ENCODE results near the gene MROH9.
A peak's percentile ranks its signal among the peaks of the same experiment; 100 is the strongest.
"Not testable (repeated sequence)": the region's sequence is repeated elsewhere in the genome, so short reads cannot be mapped to it uniquely, and the experiment has no call there.

MROH9 gene, protein sequence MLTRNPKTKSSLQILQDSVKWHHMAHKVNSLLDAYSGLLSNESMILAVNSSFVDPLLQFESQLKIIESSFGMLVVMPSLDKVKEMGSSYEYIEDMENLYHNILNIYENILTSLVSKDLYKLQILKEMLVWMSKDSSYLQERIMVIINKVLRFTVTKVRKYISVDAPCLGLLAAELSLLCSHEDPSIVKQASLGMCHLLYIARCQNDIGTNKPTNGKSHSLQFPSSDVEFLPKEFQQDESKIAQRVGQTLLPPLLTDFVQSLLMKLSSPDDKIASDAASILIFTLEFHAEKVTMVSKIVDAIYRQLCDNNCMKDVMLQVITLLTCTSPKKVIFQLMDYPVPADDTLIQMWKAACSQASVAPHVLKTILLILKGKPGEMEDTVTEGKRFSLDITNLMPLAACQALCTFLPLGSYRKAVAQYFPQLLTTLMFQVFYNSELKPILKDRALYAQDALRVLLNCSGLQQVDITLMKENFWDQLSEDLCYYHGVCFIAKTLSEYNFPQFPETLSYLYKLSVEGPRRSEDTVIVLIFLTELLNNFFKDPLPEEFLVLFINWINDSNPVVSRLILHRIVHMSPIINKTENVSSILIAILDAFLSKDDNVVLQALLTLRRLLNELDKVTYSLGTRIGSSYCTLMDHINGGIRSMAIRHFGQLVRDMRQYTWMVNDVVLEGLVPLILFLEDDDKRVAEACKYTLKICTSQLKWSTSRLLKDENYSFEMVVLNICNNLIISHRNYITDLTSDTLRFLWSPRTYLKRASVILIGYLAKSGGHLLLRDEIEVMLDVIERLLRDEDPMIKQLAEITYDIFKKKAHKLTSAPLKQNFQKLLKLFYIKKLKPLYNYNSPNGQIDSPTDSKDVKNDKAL

DNA sequence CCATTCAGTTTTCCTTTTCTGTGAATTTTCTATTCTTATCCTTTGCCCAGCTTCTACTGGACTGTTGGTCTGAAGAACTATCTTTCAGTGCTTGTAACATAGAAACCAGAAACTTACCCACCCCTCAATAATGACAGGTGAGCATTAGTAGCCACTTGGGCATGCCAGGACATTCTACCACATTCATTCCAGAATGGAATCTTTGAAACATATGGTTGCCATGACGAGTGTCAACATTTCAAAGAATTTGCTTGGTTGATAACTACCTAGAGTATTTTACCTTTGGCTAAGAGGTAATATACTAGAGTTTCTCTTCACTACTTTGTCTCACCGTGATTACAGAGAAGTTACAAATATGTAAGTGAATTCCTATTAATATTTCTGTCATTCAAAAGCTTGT lies at the start of gene MROH9:
Gene MROH9, plus strand, starts transcription at position 304 of the 400 bp plus-strand sequence. CDS start 10,023 bp downstream, outside the sequence.
- DNase-seq = no peak

DNA sequence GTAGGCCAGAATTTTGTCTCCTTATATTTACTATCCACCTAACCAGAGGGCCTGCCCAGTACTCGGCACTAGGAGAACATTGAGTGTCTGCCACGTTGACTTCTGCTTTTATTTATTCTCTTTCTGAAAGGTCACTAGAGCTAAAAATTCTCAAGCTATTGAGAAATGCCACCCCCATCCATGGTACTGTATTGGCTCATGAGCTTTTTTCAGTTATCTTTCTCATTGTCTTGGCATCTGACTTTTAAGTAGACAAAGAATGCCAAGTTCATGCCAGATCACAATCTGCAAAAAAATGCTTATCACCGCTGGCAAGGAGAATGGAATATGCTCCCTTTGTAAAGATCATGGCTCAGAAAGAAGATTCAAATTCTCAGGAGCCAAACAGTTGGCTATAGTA lies 49.8 kb upstream of the MROH9 start:
- no peak for DNase-seq

DNA sequence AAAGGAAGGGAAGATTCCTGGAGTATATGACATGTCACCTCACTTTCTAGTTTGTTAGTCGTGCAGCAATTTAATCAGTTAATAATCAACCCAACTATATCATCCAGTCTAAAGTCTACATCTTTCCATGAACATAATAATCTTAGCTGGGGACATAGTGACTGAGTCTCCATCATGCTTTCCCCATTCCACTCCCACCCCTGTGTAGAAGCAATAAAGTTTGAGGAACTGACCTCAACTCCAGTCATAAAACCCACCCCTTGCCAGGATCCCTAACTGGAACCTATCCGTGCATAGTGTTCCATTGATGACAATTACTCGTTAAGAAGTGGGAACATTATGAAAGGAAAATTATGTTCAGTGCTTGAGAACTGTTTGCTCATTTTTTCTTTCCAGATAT lies 48.9 kb upstream of the MROH9 start:
- DNase-seq = no peak

DNA sequence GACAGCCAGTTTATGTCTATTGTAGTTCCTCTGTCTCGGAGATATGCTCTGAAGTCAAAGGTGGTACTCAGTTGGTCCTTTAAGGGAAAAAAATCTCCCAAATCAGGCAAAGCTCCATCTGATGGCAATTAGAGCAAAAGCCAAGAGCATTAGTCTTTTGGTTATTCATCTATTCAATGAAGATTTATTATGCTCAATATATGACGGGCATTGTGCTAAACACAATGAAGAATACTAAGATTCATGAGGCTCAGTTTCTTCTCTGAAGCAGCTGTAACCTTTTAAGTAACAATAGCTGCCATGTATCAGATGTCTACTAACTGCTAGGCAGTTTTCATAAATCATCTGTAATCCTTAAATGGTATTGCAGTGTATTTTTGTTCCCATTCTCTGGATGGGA lies 47.6 kb upstream of the MROH9 start:
- DNase-seq = no peak

DNA sequence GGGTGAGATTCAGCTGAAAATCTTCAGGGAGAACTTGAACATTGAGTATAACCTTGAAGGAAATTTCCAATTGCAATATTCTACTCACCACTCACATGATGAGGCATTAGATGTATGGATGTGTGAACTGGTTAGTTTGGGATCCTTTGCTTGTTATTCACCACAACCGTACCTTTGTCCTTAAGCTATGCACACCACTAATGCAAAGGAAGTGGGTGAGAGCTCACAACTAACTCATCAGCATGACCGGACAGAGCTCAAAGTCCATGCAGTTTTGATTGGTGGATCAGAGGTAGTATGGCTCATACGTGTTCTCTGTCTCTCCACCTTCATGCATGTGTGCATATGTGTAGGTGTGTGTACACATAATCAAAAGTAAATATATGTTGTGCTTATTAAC lies 43.5 kb upstream of the MROH9 start:
- DNase-seq = no peak

DNA sequence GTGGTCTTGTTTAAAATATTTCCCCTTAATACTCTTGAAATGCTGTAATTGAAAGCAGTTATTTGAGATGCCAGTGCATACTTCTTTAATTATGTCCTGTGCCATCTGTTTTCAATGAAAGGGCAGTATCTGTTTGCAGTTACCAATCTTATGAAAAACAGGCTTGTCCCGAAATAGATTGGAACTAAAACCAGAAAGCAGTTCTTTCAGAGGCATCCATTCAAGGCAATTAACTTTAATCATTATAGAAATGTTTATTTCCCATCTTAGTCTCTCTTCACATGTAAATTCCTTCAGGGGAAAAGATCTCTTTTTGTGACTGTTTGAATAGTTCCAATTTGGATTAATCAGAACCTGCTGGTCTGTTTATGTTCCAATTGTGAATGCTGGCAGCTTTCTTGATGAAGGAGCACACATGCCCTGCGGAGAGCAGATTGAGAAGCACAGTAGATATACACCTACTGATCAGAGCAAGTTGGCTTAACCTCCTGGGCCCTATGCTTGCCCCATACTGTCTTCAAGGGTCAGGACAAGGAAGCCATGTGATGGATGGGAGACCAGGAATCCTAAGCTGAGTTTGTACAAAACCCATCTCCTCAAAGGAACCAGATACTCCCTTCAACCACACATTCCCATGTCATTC lies 41.6 kb upstream of the MROH9 start:
- DNase-seq = no peak

DNA sequence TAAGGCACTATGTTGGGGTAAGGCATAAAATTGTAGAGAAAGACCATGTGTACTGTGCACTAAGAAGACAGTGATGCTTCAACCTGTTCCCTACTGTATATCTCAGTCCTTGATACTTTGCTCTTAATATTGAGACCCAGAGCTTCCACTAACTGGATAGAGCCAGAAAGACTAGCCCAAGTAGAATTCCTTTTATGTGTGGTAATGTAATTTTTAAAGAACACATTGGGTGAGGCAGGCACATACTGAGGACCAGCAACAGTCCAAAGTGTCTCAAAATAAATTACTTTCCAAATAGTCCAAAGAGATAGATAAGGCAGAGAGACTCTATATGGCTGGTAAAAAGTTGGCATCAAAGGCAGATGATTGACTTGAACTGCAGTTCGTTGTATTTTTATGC lies 31.4 kb upstream of the MROH9 start:
- DNase-seq = no peak

DNA sequence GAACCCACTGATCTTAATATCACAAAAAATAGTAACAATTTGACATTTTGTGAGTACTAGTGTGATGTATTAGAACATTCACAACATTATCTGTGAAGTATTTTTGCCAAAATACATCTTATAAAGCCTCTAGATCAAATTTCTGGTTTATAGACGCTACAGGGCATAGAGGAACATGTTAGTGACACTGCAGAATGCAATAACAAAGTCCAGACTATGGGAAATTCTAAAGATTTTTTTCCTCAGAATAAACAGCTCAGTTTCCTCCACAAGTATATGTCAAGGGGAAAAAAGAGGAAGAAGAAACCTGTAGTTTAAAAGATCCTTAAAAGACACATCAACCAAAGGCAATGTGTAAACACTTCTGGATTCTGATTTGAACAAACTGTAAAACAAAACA lies 26.4 kb upstream of the MROH9 start:
- no peak for DNase-seq

DNA sequence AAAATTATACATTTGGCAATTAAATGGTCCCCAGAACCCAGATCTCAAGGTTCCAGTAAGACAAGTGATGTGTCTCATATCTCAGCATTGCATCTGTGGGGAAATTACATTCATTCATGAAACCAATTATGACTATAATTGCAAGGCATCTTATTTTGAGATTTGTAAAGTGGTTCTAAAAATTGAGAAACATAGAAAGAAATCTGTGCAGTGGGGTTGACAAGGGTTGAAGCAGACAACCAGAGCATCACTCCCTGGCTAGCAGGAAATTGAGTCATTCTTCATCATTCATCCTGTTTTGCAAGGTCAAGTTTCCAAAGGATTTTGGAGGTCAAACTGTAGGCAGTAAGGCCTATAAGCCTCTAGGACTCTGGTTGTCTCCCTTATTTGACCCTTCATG lies 25.1 kb upstream of the MROH9 start:
- no peak for DNase-seq

DNA sequence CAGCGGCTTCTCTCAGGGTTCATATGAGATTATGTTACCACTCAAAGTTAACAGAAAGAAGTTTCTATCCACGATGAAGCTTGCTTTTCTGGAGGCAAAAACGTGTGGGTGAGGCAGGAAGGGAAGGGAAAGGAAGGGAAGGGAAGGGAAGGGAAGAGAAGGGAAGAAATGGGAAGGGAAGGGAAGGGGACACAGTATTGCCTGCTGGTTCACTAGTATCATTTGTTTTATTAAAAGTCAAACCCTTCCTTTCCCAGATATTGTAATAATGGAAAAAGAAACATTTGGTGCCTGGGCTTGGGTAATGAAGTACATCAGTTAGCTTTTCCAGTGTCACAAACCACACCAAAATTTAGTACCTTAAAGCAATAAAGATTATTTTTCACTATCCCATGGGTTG lies 18.0 kb upstream of the MROH9 start:
- no peak for DNase-seq

DNA sequence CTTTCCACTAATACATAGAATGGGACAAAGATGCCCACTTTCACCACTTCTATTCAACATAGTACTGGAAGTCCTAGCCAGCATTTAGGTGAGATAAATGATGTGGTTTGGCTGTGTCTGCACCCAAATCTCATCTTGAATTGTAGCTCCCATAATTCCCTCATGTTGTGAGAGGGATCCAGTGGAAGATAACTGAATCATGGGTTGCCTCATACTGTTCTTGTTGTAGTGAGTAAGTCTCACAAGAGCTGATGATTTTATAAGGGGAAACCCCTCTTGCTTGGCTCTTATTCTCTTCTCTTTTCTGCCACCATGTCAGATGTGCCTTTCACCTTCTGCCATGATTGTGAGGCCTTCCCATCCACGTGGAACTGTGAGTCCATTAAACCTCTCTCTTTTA lies 10.7 kb upstream of the MROH9 start:
- not testable (repeated sequence) for DNase-seq

DNA sequence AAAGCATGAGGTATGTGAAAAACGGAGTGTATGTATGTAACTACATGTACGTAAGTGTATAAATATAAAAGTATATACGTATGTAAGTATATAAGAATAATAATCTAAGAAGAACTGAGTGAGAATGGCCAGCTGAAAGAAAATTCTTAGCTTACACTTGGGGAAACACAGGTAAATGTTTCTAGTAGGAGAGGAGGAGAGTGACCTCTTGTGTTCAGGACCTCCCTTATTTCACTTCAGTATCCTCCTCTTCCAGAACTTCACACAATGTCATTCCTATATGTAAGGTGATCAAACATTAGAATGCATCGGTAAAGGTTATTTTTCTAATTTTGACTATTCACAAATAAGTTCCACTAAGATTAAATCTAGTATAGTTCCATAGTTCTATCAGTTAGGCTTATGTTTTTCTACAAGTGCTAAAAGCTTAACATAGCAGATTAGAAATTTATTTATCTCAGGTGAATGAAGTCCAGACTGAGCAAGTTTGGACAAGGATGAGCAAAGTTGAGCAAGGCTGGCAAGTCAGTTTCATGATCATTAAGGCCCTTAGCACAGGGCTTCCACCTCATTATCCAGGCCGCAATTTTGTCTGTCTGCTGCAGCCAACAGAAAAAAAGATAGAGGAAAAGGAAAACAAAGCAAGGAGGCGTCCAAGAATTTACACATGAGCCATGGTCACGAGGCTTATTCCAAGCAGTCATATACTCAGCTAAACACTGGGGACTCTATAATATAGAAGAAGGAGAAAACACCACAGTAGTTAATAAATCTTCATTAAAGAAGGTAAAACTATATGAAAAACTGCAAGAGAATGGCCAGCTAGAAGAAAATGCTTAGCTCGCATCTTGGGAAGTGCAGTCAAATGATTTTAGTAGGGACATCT lies 7.1 kb upstream of the MROH9 start:
- DNase-seq = no peak

DNA sequence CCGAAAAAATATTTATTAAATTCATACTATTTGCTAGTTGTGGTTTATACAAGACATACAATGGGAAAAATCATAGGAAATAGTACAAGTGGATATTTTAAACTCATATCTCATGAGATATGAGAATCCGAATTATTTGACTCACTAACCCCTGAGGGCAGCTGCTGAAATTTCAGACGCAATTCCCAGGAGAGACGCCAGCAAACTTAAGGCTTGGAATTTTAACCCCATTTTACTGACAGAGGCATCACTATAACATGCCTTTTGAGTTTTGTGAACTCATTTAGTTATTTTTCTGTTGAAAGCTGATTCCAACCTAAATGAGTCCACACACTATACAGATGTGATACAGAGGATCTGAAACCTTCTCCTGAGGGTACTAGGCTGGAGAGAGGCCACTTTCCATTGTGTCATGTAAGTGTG lies 5.9 kb upstream of the MROH9 start:
- no peak for DNase-seq

DNA sequence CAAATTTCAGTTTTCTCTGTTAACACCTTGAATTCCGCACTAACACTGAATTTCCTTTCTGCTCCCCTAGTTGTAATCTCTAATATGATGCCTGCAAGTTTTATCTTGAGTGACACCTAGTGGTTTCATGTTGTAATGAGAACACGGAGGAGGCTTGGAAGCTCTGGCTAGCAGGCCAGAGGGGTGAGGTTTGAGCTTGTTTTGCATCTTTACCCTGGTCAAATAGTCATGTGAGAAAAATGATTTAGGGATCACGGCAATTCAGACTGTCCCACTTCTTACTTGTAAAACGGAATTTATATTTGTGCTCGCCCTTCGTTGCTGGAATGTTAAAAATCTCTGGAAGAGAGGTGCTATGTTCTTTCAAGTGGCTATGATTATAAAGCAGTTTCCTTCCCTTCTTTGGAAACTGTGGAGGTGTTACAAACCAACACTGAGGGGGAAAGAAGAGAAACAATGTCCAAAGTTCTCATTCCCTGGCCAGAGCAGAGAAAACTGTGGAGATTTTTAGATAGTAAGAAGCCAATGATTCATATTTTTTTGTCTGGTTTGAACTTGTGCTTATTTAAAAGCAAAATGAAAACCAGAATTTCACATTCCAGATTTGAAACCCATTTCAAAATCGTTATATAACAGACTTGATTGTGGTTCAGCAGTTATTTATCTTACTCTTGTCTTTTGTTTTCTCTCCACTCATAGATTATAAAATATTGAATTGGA lies 5.3 kb upstream of the MROH9 start:
- DNase-seq = peak; percentile 39

DNA sequence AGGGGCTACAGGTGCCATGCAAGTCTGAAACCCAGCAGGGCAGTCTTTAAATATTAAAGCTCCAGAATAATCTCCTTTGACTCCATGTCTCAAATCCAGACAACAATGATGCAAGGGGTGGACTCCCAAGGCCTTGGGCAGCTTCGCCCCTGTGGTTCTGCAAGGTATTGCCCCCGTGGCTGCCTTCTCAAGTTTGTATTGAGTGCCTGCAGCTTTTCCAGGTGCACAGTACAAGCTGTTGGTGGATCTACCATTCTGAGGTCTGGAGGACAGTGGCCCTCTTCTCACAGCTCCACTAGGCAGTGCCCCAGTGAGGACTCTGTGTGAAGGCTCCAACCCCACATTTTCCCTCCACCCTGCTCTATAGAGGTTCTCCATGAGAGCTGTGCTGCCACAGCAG lies 3.7 kb upstream of the MROH9 start:
- DNase-seq = no peak

DNA sequence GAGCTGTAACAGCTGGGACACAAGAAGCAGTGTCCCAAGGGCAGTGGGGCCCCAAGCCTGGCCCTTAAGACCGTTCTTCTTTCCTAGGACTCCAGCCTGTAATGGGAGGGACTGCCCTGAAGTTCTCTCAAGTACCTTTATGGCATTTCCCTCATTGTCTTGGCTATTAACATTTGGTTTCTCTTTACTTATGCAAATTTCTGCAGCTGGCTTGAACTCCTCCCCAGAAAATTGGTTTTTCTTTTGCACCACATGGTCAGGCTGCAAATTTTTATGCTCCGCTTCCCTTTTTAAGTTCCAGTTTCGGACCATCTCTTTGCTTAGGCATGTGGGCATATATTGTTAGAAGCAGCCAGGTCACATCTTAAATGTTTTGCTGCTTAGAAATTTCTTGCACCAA lies 3.1 kb upstream of the MROH9 start:
- no peak for DNase-seq

DNA sequence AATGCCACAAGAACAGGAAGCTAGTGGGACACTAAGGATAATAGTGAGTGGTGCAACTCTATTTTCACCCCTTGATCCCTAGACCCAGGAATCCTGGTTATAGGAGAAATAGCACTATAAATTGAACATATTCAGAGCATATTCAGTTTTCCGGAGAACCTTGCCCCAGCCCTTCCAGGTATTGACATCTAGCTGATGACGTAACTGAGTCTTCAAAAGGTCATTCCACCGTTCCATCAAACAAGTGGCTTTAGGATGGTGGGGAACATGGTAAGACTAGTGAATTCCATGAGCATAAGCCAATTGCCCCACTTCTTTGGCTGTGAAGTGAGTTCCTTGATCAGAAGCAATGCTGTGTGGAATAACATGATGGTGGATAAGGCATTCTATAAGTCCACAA lies 2.9 kb downstream of the MROH9 start:
- no peak for DNase-seq

DNA sequence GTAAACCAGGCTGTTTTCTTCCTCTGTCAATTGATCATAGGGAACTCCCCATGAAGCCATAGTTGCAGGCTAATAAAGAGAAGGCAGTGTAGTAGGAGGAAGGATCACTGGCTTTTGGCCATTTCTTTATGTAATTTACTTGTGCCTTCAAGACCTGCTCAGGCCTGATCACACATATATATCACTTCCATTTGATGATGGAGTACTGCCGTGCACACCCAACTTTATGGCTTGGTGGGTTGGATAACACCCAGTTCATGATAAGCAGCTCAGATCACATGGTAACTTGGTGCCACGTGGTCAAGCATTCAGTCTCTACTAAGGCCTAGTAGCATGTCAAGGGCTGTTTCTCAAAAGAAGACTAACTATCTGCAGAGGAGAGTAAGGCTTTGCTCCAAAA lies 4.1 kb downstream of the MROH9 start:
- DNase-seq = no peak

DNA sequence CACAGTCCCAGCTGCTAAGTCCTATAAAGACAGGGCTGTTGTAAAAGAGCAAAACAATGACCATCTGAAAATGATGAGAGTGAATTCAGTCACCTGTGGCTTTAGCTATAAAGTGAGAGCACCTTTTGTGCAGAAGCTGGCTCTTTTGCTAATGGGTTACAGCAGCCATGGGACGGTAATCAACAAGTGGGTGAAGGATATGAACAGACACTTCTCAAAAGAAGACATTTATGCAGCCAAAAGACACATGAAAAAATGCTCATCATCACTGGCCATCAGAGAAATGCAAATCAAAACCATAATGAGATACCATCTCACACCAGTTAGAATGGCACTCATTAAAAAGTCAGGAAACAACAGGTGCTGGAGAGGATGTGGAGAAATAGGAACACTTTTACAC lies 16.4 kb downstream of the MROH9 start:
- not testable (repeated sequence) for DNase-seq

DNA sequence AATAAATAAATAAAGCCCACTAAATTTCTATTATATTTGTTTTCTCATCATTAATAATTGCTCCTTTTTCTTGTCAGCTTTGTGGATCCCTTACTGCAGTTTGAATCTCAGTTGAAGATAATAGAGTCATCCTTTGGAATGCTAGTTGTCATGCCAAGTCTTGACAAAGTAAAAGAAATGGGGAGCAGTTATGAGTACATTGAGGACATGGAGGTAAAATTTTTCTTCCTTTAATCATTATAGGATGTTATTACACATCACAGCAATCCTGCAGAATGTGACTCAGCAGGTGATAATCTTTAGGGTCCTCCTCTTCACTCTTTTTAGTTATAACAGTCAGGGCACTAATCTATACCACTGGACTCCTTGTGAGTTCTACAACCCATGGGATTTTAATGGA lies 24.1 kb downstream of the MROH9 start:
- no peak for DNase-seq

DNA sequence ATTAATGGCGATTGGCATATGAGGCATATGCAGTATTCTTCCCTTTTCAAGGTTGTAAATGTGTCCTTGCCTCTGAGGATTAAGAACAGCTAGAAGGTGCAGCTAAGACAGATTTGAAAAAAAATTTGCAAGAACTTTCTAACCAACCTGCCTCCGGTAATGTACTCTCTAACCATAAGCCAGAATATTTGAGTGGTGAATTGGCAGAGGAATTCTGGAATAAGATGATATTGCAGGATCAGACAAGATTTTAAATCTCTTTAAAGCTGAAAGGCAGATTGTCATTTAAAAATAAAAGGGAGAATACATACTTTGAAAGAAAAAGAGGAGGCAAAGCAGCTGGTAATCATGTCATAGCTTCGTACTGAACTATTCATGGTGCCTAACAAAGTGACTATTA lies 29.2 kb downstream of the MROH9 start:
- no peak for DNase-seq

Measured in NCI-H1436 (cell line).